Stimulated activated CD8-positive, alpha-beta memory T cell treated with anti-CD3 and anti-CD28 coated beads, Interleukin-2, amount 100 ng/mL, for 48 hours (primary cell): ENCODE measurements around the gene D2HGDH.
A peak's percentile ranks its signal among the peaks of the same experiment; 100 is the strongest.
"Not testable (repeated sequence)": the region's sequence is repeated elsewhere in the genome, so short reads cannot be mapped to it uniquely, and the experiment has no call there.

Experiments used
- DNase-seq, 2 donors: peaks; one replicate each; pipeline ENCODE4 v3.0.0-alpha.2; 2020; ENCODE audit warnings: low read depth in 2 of 2

Gene D2HGDH

GRCh38 chr2:241791385-241791784, 57.0 kb downstream of the D2HGDH start:
- DNase-seq: not testable (repeated sequence)

GRCh38 chr2:241793385-241793784, 59.0 kb downstream of the D2HGDH start:
- no peak for DNase-seq

GRCh38 chr2:241794250-241794823, 59.9 kb downstream of the D2HGDH start:
- DNase-seq: no peak

GRCh38 chr2:241795021-241795999, 60.9 kb downstream of the D2HGDH start:
- no peak for DNase-seq

GRCh38 chr2:241796209-241796608, 61.8 kb downstream of the D2HGDH start:
- DNase-seq: no peak

GRCh38 chr2:241796610-241797138, 62.2 kb downstream of the D2HGDH start:
- DNase-seq: no peak

GRCh38 chr2:241797441-241798080, 63.1 kb downstream of the D2HGDH start:
- no peak for DNase-seq

- DNase-seq: no peak
Observed at GRCh38 chr2:241798081-241798630, 63.7 kb downstream of the D2HGDH start.

- no peak for DNase-seq
Observed at GRCh38 chr2:241798631-241799521, 64.4 kb downstream of the D2HGDH start.

- DNase-seq: no peak
Observed at GRCh38 chr2:241799522-241800197, 65.2 kb downstream of the D2HGDH start.

- DNase-seq: not testable (repeated sequence)
Observed at GRCh38 chr2:241800198-241800903, 65.9 kb downstream of the D2HGDH start.

- no peak for DNase-seq
Observed at GRCh38 chr2:241801611-241802420, 67.4 kb downstream of the D2HGDH start.

- DNase-seq: no peak
Observed at GRCh38 chr2:241802421-241803318, 68.2 kb downstream of the D2HGDH start.

- peak; percentile 36 to 50 for DNase-seq
Observed at GRCh38 chr2:241803387-241804325, 69.2 kb downstream of the D2HGDH start.

GRCh38 chr2:241804326-241805229, 70.1 kb downstream of the D2HGDH start:
- DNase-seq: no peak

GRCh38 chr2:241806217-241806616, 71.8 kb downstream of the D2HGDH start:
- not testable (repeated sequence) for DNase-seq
